ENCODE data around the gene PDZD8.

Gene PDZD8

DNA sequence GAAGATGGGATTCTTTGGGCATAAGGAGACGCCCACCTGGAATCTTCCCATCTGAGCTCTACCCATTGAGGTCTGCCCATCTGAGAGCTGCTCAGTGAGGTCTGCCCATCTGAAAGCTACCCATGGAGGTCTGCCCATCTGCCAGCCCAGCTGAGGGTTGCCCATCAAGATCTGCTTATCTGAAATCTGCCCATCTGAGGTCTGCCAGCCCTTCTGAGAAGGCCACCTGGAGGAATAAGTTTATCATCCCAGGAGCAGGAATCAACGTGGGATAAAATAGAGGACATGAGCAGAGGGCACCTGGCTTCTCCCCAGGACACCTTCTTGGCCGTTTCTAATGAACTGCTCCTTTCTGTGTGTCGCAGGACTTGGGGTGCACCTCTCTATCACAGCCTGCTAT is 35.3 kb upstream of the PDZD8 start:
- TF ChIP-seq CTCF (IDR thresholded peaks at IDR 0.05; ENCODE audit: borderline replicate concordance, control extremely low read depth, extremely low read depth, insufficient read depth, missing control alignments): no peak
- DNase-seq (ENCODE audit: low spot score): no peak
- in situ Hi-C loops (cut with MboI; ENCODE audit: low sequenced_read_pairs, unreplicated experiment): no loop called here

DNA sequence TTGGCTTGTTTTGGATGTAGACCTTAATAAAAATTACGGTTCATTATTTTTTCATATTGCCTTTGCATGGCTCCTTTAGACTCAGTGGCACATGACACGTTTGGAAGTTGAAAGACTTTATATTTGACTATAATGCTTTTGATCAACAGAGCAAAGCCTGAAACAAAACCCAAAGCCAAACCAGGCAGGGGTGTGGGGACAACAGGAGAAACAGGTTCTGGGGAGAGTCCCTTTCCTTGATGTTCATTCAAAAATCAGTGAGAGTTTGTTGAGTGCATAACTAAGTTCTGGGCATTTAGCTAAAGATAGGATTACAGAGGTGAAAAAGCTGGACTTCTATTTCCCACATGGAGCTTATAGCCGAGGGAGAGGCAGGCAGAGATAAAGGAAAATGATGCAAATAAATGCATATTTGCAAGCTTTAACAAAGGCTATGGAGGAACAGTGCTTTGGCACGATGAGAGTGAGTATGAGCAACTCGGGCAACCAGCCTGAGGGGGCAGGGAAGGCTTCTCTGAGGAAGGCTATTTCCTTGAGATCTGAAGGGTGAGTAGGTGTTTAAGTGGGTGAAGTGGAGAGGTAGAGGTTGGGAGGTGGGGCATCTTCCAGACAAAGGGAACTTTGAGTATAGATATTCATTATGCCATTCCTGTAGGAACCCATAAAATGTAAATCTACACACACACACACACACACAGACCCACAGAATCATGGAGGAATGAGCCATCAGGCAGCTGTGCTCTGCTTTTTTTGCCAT is 34.5 kb upstream of the PDZD8 start:
- no peak for DNase-seq (ENCODE audit: low spot score)
- in situ Hi-C loops (cut with MboI; ENCODE audit: low sequenced_read_pairs, unreplicated experiment): no loop called here
- TF ChIP-seq CTCF (IDR thresholded peaks at IDR 0.05; ENCODE audit: borderline replicate concordance, control extremely low read depth, extremely low read depth, insufficient read depth, missing control alignments): no peak

GRCh38 chr10:117408436-117409384 is 33.5 kb upstream of the PDZD8 start:
- in situ Hi-C loops (cut with MboI; ENCODE audit: low sequenced_read_pairs, unreplicated experiment): no loop called here
- DNase-seq (ENCODE audit: low spot score): no peak
- no peak for TF ChIP-seq CTCF (IDR thresholded peaks at IDR 0.05; ENCODE audit: borderline replicate concordance, control extremely low read depth, extremely low read depth, insufficient read depth, missing control alignments)

- DNase-seq (ENCODE audit: low spot score): no peak
- TF ChIP-seq CTCF (IDR thresholded peaks at IDR 0.05; ENCODE audit: borderline replicate concordance, control extremely low read depth, extremely low read depth, insufficient read depth, missing control alignments): no peak
- in situ Hi-C loops (cut with MboI; ENCODE audit: low sequenced_read_pairs, unreplicated experiment): no loop called here
Measured at GRCh38 chr10:117405730-117406129, 30.5 kb upstream of the PDZD8 start.

DNA sequence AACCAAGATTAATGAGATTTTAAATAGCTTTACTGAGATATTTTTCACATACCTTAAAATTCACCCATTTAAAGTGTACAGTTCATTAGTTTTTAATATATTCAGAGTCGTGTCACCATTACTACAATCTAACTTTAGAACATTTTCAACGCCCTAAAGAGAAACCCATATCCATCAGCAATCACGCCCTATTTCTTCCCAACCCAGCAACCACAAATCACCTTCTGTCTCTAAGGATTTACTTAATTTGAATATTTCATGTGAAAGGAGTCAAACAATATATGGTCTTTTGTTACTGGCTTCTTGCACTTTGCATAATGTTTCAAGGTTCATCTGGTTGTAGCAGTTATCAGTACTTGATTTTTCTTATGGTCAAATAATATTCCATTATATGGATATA is 25.1 kb upstream of the PDZD8 start:
- no peak for TF ChIP-seq CTCF (IDR thresholded peaks at IDR 0.05; ENCODE audit: borderline replicate concordance, control extremely low read depth, extremely low read depth, insufficient read depth, missing control alignments)
- no peak for DNase-seq (ENCODE audit: low spot score)
- in situ Hi-C loops (cut with MboI; ENCODE audit: low sequenced_read_pairs, unreplicated experiment): no loop called here

DNA sequence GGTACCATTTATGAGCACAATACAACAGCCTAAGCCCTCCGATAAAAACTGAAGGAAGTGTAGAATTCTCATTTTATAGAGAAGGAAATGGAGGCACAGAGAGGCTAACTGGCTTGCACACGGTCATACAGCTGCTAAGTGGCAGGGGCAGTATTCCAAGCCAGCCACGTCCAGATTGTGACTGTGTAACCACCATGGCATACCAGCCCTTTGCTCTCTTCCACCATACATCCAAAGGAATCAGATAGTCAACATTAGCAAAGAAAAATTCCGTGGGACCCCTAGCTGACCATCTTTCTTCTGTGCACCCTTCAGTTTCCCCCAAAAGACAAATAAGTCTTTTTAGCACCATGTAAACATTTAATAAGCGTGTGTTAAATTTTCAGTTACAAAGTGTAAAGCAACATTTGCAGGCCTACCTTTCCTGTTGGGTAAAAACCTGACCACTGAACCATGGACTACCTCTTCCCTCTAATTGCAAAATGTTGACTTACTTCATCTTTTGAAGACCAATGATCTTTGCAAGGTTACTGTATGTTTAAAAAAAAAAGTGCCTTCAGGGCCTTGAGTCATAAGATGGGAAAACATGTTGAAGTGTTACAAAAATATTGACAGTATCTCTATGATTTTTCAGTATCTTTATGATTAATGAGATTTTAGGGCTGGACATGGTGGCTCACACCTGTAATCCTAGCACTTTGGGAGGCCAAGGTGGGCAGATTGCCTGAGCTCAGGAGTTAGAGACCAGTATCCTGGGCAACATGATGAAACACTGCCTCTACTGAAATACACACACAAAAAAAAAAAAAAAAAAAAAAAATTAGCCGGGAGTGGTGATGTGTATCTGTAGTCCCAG is 24.3 kb upstream of the PDZD8 start:
- in situ Hi-C loops (cut with MboI; ENCODE audit: low sequenced_read_pairs, unreplicated experiment): no loop called here
- no peak for TF ChIP-seq CTCF (IDR thresholded peaks at IDR 0.05; ENCODE audit: borderline replicate concordance, control extremely low read depth, extremely low read depth, insufficient read depth, missing control alignments)
- no peak for DNase-seq (ENCODE audit: low spot score)
